ENCODE results near the gene SPDYE4. TPM values are rescaled to one million over a fixed set of nuclear protein-coding genes. Genes with fewer than 3 reads are reported as not detected.

Gene SPDYE4
- polyA plus RNA-seq, 1 of the 3 experiments (the other 2 are of a cell fraction): not detected

DNA sequence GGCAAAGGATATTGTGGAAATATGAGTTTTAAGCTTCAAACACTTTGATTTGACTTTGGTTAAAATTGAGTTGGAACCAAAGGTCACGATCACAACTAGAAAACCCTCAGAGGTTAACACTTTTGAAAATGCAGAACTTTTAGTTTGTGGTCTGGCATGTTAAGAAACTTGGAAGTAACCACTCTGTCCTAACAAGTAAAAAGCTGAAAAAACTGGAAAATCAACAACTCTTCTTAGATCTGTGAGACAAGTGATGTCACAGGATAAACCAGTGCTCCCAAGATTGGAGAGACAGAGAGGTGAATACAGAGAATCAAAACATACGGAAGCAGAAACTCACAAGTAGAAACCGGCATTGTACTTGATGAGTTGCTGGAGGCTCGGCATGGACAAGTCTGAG lies 23.4 kb upstream of the SPDYE4 start:
- H3K27ac ChIP-seq (ENCODE audit: low read depth in 2 of 2, low read length in 1 of 2): no peak overlapping the region
- no peaks in the 10 kb centered on the region for H4K20me1 ChIP-seq (ENCODE audit: insufficient read depth)
- H3K4me2 ChIP-seq: no peak overlapping the region
- H3F3A ChIP-seq (replicated peaks; ENCODE audit: insufficient read depth): no peaks in the 10 kb centered on the region
- peaks cover 3% of the 10 kb centered on the region; the same call in 1 of the 2 replicates for H3K27me3 ChIP-seq (ENCODE audit: insufficient read depth)
- DNase-seq: no peak
- H3K4me1 ChIP-seq (ENCODE audit: control insufficient read depth in 1 of 2, insufficient read depth in 2 of 2, low read depth in 1 of 2, low read length in 1 of 2): peaks cover 0 to 2% of the 10 kb centered on the region in 2 experiments; a peak in 1 of 4 replicates
- H3K4me3 ChIP-seq (ENCODE audit: low read depth in 2 of 2, low read length in 1 of 2): no peak overlapping the region
- 44% methylated on average over 4 of the region's 4 CpGs for WGBS (ENCODE audit: low lambda C conversion rate)
- ChIA-PET POLR2A (no interaction called here), CTCF (no interaction called here)
- H3K9me2 ChIP-seq: no peaks in the 10 kb centered on the region
- no peak overlapping the region for H3K9ac ChIP-seq
- TF ChIP-seq MEF2A (IDR thresholded peaks at IDR 0.05; ENCODE audit: borderline replicate concordance, low read depth): no peak
- TF ChIP-seq JUND (IDR thresholded peaks at IDR 0.05): no peak
- no peak for TF ChIP-seq POLR2AphosphoS5 (IDR thresholded peaks at IDR 0.05; ENCODE audit: low read depth, low read length)
- TF ChIP-seq, protein P1, sequence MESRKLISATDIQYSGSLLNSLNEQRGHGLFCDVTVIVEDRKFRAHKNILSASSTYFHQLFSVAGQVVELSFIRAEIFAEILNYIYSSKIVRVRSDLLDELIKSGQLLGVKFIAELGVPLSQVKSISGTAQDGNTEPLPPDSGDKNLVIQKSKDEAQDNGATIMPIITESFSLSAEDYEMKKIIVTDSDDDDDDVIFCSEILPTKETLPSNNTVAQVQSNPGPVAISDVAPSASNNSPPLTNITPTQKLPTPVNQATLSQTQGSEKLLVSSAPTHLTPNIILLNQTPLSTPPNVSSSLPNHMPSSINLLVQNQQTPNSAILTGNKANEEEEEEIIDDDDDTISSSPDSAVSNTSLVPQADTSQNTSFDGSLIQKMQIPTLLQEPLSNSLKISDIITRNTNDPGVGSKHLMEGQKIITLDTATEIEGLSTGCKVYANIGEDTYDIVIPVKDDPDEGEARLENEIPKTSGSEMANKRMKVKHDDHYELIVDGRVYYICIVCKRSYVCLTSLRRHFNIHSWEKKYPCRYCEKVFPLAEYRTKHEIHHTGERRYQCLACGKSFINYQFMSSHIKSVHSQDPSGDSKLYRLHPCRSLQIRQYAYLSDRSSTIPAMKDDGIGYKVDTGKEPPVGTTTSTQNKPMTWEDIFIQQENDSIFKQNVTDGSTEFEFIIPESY (IDR thresholded peaks at IDR 0.05; ENCODE audit: borderline replicate concordance, low read depth): no peak
- no peak for TF ChIP-seq RAD21 (IDR thresholded peaks at IDR 0.05; ENCODE audit: low read length)
- TF ChIP-seq FOXM1 (IDR thresholded peaks at IDR 0.05; ENCODE audit: low read depth): no peak
- TF ChIP-seq, protein P2, sequence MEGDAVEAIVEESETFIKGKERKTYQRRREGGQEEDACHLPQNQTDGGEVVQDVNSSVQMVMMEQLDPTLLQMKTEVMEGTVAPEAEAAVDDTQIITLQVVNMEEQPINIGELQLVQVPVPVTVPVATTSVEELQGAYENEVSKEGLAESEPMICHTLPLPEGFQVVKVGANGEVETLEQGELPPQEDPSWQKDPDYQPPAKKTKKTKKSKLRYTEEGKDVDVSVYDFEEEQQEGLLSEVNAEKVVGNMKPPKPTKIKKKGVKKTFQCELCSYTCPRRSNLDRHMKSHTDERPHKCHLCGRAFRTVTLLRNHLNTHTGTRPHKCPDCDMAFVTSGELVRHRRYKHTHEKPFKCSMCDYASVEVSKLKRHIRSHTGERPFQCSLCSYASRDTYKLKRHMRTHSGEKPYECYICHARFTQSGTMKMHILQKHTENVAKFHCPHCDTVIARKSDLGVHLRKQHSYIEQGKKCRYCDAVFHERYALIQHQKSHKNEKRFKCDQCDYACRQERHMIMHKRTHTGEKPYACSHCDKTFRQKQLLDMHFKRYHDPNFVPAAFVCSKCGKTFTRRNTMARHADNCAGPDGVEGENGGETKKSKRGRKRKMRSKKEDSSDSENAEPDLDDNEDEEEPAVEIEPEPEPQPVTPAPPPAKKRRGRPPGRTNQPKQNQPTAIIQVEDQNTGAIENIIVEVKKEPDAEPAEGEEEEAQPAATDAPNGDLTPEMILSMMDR (IDR thresholded peaks at IDR 0.05): no peak
- no peak for TF ChIP-seq YY1 (IDR thresholded peaks at IDR 0.05; ENCODE audit: low read depth)
- TF ChIP-seq SMC3 (IDR thresholded peaks at IDR 0.05; ENCODE audit: low read depth, low read length): no peak
- TF ChIP-seq, protein P3, sequence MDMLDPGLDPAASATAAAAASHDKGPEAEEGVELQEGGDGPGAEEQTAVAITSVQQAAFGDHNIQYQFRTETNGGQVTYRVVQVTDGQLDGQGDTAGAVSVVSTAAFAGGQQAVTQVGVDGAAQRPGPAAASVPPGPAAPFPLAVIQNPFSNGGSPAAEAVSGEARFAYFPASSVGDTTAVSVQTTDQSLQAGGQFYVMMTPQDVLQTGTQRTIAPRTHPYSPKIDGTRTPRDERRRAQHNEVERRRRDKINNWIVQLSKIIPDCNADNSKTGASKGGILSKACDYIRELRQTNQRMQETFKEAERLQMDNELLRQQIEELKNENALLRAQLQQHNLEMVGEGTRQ (IDR thresholded peaks at IDR 0.05; ENCODE audit: borderline replicate concordance, low read depth, low read length): no peak
- TF ChIP-seq EZH2phosphoT487 (IDR thresholded peaks at IDR 0.05; ENCODE audit: borderline replicate concordance, low read depth): no peak
- no peak for TF ChIP-seq ELF1 (IDR thresholded peaks at IDR 0.05)
- TF ChIP-seq EP300 (IDR thresholded peaks at IDR 0.05; ENCODE audit: borderline replicate concordance in 1 of 2, low read depth in 1 of 2, low read length in 1 of 2): no peak
- 0 out of 2 replicates have a peak, but pooled peaks cover 3% of the 10 kb centered on the region for H3K9me3 ChIP-seq
- H3K79me2 ChIP-seq (ENCODE audit: insufficient read depth): no peaks in the 10 kb centered on the region
- no peak overlapping the region for H2AFZ ChIP-seq (ENCODE audit: low read depth)
- H3K36me3 ChIP-seq (replicated peaks in 1 of 2; ENCODE audit: control insufficient read depth in 1 of 2, insufficient read depth in 2 of 2, low read length in 1 of 2): no peaks in the 10 kb centered on the region

DNA sequence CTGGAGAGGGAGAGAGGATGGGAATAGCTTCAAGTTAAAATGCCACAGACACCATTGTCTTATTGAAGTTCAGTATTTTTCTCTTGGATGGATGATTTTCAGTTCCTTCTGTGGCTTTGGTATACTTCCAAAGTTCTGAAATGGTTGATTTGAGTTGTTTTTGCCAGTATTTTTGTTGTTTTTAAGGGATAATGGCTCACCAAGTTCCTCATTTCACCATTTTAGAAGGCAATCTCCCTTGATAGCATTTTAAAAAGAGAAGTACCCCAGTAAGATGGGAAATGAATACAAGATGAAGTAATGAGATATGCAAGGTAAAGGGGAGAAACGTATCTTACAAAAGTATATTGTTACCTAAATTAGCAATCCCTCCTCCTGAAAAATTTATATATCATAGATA lies 18.5 kb upstream of the SPDYE4 start:
- no peak overlapping the region for H3K4me2 ChIP-seq
- no peak for DNase-seq
- no peaks in the 10 kb centered on the region for H4K20me1 ChIP-seq (ENCODE audit: insufficient read depth)
- no peaks in the 10 kb centered on the region for H3K79me2 ChIP-seq (ENCODE audit: insufficient read depth)
- 2% methylated on average over 1 of the region's 1 CpG for WGBS (ENCODE audit: low lambda C conversion rate)
- no peaks in the 10 kb centered on the region for H3K4me1 ChIP-seq (ENCODE audit: control insufficient read depth in 1 of 2, insufficient read depth in 2 of 2, low read depth in 1 of 2, low read length in 1 of 2)
- ChIA-PET POLR2A (no interaction called here), CTCF (interaction anchor here (0.8 to 2.4 kb wide), 6 partner anchors 8 to 31 kb away, joined by 3 to 17 read pairs (median 3); no protein-coding TSS in a partner anchor)
- H3K27me3 ChIP-seq (ENCODE audit: insufficient read depth): peaks cover 7% of the 10 kb centered on the region; the same call in 1 of the 2 replicates
- H3K27ac ChIP-seq (ENCODE audit: low read depth in 2 of 2, low read length in 1 of 2): no peak overlapping the region
- no peaks in the 10 kb centered on the region for H3K36me3 ChIP-seq (replicated peaks in 1 of 2; ENCODE audit: control insufficient read depth in 1 of 2, insufficient read depth in 2 of 2, low read length in 1 of 2)
- no peak overlapping the region for H3K4me3 ChIP-seq (ENCODE audit: low read depth in 2 of 2, low read length in 1 of 2)
- H3K9me3 ChIP-seq: peaks cover 7% of the 10 kb centered on the region; the same call in 1 of the 2 replicates
- no peak overlapping the region for H3K9ac ChIP-seq
- TF ChIP-seq, protein P1 (IDR thresholded peaks at IDR 0.05; ENCODE audit: borderline replicate concordance, low read depth): no peak
- no peak overlapping the region for H2AFZ ChIP-seq (ENCODE audit: low read depth)
- H3K9me2 ChIP-seq: no peaks in the 10 kb centered on the region
- no peaks in the 10 kb centered on the region for H3F3A ChIP-seq (replicated peaks; ENCODE audit: insufficient read depth)
